Astrocyte (in vitro differentiated cells and primary cell): ENCODE measurements around the gene FSTL4.

Experiments used
- CTCF ChIP-seq: IDR thresholded peaks from 2 replicates; pipeline ENCODE4 v1.5.1; 2011; ENCODE audit warnings: low read depth, mild to moderate bottlenecking, inconsistent platforms, low read length, moderate library complexity; ENCODE audit not compliant: insufficient read depth
- EZH2 ChIP-seq: IDR thresholded peaks from 2 replicates; pipeline ENCODE4 v1.6.1; 2012; ENCODE audit warnings: mild to moderate bottlenecking, low read length, inconsistent platforms; ENCODE audit not compliant: insufficient read depth

- TF ChIP-seq EZH2 (no peak), CTCF (no peak)
These were observed 156.7 kb downstream of the FSTL4 start for GRCh38 chr5:133455676-133456075.
